GM21390 (cell line): ENCODE measurements around the gene RPS16.

Source experiments
- ATAC-seq: cut with Tn5 transposase; IDR thresholded peaks from one replicate; pipeline ENCODE4 v1.9.1; 2021; ENCODE audit not compliant: unreplicated experiment

Gene RPS16

GRCh38 chr19:39449116-39449797, 13.5 kb upstream of the RPS16 start:
- ATAC-seq = no peak

GRCh38 chr19:39448271-39448670, 12.5 kb upstream of the RPS16 start:
- no peak for ATAC-seq

- ATAC-seq = no peak
Observed at GRCh38 chr19:39446365-39447084, 10.8 kb upstream of the RPS16 start.

DNA sequence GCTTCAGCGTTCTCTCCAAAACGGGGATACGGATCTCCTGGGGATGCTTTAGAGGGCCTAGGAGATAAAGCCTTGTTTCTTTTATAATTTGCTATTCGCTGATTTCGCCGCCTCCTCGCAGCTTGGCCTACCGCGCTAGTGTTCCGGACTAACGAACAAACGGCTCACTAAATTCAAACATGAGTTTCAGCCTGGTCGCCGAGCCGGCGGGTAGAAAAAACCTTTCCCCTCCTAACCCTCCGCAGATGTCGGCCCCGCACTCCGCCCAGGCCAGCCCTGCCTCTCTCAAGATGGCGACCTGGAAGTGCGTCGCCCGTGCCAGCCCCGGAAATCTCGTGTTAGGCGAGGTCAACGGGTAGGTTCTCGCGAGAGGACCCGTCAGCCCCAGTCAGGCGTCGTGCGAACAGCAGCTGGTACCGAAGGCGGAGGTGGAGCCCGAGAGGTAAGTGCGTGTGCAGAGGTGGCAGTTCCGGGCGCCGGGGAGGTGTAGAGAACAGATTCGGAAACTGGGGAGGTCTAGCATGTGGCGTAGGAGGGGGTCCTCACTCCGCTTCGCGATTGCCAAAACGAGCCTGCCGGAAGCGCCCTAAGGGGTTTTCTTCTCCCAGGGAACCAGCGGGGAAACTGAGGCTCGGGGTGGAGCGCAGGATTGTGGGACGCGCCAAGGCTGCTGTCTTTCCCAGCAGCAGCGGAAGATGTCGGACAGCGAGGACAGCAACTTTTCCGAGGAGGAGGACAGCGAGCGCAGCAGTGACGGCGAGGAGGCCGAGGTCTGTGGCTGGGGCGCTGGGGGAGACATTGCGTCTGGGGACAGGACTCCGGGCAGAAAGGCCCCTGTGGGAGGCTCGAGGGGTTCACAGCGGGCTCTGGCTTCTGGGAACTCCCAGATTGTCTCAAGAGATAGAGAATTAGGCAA, 9.7 kb upstream of the RPS16 start, which contains the start of gene SUPT5H:
Gene SUPT5H (plus strand): TSS at position 387 of the 916 bp plus-strand sequence. CDS start 309 bp downstream, at position 696.
- ATAC-seq = peak; percentile 73

- no peak for ATAC-seq
Observed at GRCh38 chr19:39444598-39445195, 8.9 kb upstream of the RPS16 start.

GRCh38 chr19:39438270-39438934, 2.7 kb upstream of the RPS16 start:
- no peak for ATAC-seq

GRCh38 chr19:39436350-39436716, 584 bp upstream of the RPS16 start:
- ATAC-seq = no peak

DNA sequence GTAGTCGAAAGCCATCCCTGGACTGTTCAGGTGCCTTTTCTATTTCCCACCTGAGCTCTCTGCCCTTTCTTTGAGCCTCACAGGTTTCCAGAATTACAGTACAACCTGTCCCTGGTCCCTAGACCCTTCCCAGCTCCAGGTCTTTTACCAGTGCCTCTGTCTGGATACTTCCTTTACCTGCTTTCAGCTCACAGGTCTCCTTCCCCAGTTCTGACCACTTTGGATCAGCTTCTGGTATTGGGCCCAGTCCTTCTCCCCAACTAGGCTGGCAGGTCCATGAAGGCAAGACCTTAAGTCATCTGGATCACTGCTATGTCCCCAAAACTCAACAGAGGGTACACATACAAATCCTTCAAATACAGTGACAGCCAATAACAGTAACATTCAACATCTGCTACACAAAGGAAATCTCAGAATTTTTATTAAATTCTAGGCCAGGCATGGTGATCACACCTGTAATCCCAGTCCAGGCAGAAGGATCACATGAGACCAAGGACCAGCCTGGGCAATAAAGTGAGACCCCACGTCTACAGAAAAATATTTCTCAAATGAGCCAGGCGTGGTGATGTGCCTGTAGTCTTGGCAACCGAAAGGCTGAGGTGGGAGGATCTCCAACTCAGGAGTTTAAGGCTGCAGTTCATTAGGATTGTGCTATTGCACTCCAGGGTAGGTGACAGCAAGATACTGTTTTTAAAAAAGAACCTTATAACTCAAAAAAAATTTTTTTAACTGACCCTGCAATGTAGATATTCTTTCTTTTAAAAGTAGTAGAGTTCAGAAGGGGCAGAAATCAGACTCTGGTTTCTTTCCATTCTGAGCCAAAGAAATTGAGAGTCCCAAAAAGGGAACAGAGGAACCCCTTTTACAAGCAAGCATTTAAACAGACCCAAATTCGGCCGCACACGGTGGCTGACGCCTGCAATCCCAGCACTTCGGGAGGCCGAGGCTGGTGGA, 1.3 kb downstream of the RPS16 start:
- no peak for ATAC-seq

DNA sequence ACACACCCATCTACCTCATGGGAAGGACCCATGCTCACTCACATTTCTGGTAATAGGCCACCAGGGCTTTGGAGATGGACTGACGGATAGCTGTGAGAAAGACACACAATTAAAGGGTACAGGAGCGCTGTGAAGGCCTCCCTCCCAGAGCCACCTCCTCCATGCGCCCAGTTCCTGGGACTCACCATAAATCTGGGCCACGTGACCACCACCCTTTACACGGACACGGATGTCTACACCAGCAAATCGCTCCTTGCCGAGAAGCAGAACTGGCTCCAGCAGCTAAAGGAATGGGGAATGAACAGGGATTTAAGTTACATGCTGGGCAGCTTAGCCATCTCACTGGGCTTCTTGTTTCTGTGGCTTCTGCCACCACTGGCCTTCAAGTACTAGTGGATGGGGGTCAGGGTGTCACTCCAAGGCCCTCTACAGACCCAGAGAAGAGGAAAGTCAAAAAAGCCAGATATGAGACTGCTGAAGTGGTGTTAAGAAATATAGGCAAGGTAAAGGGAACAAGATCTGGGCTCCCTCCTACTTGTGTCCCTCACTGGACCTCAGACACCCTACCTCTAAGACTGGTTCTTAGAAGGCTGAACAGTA, 2.2 kb downstream of the RPS16 start:
- ATAC-seq = no peak

DNA sequence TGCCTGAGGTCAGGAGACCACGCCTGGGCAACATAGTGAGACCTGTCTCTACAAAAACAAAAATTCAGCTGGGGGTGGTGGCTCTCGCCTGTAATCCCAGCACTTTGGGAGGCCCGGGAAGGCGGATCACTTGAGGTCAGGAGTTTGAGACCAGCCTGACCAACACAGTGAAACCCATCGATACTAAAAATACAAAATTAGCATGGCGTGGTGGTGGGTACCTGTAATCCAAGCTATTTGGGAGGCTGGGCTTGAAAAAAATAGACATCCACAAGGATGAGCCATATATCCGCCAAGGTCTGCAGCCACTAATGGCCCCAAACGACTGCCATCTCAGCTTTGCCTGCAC, 3.1 kb downstream of the RPS16 start:
- ATAC-seq = no peak

- no peak for ATAC-seq
Observed at GRCh38 chr19:39430675-39431593, 4.8 kb downstream of the RPS16 start.

DNA sequence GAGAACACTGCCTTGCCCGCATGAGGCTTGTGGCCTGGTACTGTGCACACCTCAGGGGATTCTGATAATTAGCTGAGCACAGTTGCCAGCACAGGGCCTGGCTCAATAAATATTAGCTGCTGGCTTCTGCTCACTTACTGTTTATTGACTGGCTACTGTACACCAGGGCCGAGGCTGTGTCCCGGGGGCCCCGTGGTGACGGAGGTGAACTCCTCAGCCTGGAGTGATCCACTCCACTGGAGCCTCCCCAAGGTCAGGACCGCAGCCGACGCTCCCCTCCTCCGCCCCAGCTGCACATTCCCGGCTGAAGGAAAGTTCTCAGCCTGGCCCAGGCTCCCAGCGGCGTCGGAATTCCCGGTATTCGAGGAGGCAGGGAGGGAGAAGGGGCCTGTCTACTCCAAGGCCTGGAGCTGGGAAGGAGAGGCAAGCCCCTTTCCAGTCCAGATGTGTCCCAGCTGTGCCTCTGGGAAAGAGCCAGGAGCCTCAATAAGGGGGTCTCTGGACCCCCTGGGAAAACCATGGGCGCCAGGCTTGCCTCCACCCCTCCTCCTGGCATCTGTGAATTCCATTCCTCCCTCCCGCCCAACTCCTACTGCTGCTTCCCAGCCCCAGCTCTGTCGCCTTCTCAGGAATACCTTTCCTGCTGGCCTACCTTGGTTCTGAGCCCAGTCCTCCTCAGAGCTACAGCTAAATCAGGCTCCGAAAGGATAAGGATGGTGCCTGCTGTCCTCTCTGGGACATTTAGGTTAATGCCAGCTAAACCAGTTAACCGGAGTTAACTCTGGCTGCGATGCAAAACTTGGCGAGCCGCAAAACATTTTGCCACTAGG, 7.3 kb downstream of the RPS16 start:
- no peak for ATAC-seq

GRCh38 chr19:39427707-39428106, 8.0 kb downstream of the RPS16 start:
- no peak for ATAC-seq

- no peak for ATAC-seq
Observed at GRCh38 chr19:39426170-39426569, 9.6 kb downstream of the RPS16 start.

- no peak for ATAC-seq
Observed at GRCh38 chr19:39425744-39426143, 10.0 kb downstream of the RPS16 start.

- ATAC-seq = no peak
Observed at GRCh38 chr19:39424934-39425333, 10.8 kb downstream of the RPS16 start.
